ENCODE measurements around the gene ANKRD22. TPM values are rescaled to one million over a fixed set of nuclear protein-coding genes. Genes with fewer than 3 reads are reported as not detected.

Gene ANKRD22
- polyA plus RNA-seq, 1 donor (not counting 4 experiments of a cell fraction or from before 2014, with no cell fraction given): 4.4 TPM

DNA sequence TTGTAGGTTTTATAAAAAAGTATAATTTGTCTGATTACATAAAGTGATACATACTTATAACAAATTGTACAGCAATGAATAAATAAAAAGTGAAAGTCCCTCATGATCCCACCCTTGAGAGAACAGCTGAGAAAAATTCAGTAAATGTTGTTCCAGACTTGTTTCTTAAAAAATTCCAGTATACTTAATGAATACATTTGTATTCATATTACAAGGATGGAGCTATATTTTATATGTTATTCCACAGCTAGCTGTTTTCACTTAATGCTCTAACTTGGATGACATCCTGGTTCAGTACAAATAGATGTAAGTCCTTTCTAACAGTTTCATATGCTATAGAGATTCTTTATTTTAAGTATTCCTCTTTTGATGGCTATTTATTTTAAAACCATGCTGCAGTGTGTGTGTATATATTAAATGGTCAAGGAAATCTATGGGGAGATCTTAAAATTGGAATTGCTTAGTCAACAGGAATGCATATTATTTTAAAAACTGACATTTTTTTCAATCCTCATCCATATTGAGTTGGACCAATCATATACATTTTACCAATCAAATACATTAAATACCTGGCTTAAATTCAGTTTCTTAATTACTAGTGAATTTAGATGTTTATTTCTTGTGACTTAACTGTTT, 37.3 kb upstream of the ANKRD22 start:
- Histone ChIP-seq H3K27me3 (ENCODE audit: control insufficient read depth, extremely low read depth, insufficient read depth, low read length) (no peaks in the 10 kb centered on the region), H3K4me3 (ENCODE audit: control insufficient read depth in 2 of 3, extremely low read depth in 1 of 3, insufficient read depth in 2 of 3, low read depth in 1 of 3, low read length in 3 of 3) (no peak overlapping the region), H4K20me1 (ENCODE audit: control insufficient read depth, extremely low read depth, insufficient read depth, low read length) (no peaks in the 10 kb centered on the region), H3K79me2 (ENCODE audit: control insufficient read depth, insufficient read depth, low read length) (peaks cover 20% of the 10 kb centered on the region), H3K27ac (ENCODE audit: control insufficient read depth, insufficient read depth, low read length) (no peak overlapping the region), H3K4me1 (ENCODE audit: control insufficient read depth, extremely low read depth, insufficient read depth, low read length) (peaks cover 17% of the 10 kb centered on the region), H3K4me2 (ENCODE audit: control insufficient read depth, extremely low read depth, insufficient read depth, low read depth, low read length) (no peak overlapping the region), H3K36me3 (ENCODE audit: control insufficient read depth in 2 of 2, extremely low read depth in 1 of 2, insufficient read depth in 2 of 2, low read length in 2 of 2) (peaks cover 0 to 3% of the 10 kb centered on the region in 2 experiments), H3K9me1 (ENCODE audit: control insufficient read depth, extremely low read depth, insufficient read depth, low read length) (no peaks in the 10 kb centered on the region), H3K9me3 (ENCODE audit: control insufficient read depth, low read depth, low read length) (no peaks in the 10 kb centered on the region), H3K9ac (ENCODE audit: control insufficient read depth, extremely low read depth, insufficient read depth, low read length) (no peak overlapping the region), H2AFZ (ENCODE audit: control insufficient read depth, low read length) (no peak overlapping the region)
- dilution Hi-C loops (cut with MboI; ENCODE audit: extremely low pct_ligation_motif_present, low sequenced_read_pairs): no loop called here
- TF ChIP-seq, protein P1, sequence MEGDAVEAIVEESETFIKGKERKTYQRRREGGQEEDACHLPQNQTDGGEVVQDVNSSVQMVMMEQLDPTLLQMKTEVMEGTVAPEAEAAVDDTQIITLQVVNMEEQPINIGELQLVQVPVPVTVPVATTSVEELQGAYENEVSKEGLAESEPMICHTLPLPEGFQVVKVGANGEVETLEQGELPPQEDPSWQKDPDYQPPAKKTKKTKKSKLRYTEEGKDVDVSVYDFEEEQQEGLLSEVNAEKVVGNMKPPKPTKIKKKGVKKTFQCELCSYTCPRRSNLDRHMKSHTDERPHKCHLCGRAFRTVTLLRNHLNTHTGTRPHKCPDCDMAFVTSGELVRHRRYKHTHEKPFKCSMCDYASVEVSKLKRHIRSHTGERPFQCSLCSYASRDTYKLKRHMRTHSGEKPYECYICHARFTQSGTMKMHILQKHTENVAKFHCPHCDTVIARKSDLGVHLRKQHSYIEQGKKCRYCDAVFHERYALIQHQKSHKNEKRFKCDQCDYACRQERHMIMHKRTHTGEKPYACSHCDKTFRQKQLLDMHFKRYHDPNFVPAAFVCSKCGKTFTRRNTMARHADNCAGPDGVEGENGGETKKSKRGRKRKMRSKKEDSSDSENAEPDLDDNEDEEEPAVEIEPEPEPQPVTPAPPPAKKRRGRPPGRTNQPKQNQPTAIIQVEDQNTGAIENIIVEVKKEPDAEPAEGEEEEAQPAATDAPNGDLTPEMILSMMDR (optimal IDR thresholded peaks at IDR 0.05 in 1 of 3, IDR thresholded peaks at IDR 0.05 in 1 of 3, conservative IDR thresholded peaks at IDR 0.05 in 1 of 3; ENCODE audit: extremely low read depth in 1 of 3, insufficient read depth in 2 of 3, low read length in 3 of 3): no peak
- no peak for TF ChIP-seq EZH2 (IDR thresholded peaks at IDR 0.05; ENCODE audit: low read length)
- FAIRE-seq (no peak), DNase-seq (ENCODE audit: low read depth, low spot score) (no peak)

DNA sequence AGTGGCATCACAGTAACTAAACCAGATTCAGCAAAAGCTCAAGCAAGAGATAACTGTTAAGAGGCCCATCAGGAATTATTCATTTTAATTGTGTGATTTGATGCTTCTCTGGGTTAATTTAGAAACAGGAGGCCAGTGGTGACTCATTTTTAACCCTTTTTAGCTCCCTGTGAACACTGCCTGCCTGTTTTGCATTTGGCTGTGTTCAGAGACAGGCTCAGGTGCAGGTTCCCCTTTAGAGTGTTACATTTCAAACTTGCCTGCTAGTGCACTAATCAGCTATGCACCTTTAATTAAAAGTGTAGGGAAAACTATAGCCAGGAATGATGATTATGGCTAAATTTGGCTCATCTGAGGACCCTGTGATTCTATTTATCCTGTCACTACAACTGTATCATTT, 34.9 kb upstream of the ANKRD22 start:
- no peak overlapping the region for H2AFZ ChIP-seq (ENCODE audit: control insufficient read depth, low read length)
- H3K36me3 ChIP-seq (ENCODE audit: control insufficient read depth in 2 of 2, extremely low read depth in 1 of 2, insufficient read depth in 2 of 2, low read length in 2 of 2): peaks cover 0 to 3% of the 10 kb centered on the region in 2 experiments
- DNase-seq (ENCODE audit: low read depth, low spot score) (no peak), FAIRE-seq (no peak)
- H3K4me2 ChIP-seq (ENCODE audit: control insufficient read depth, extremely low read depth, insufficient read depth, low read depth, low read length): no peak overlapping the region
- no peaks in the 10 kb centered on the region for H3K9me3 ChIP-seq (ENCODE audit: control insufficient read depth, low read depth, low read length)
- no peaks in the 10 kb centered on the region for H3K9me1 ChIP-seq (ENCODE audit: control insufficient read depth, extremely low read depth, insufficient read depth, low read length)
- no peaks in the 10 kb centered on the region for H3K27me3 ChIP-seq (ENCODE audit: control insufficient read depth, extremely low read depth, insufficient read depth, low read length)
- dilution Hi-C loops (cut with MboI; ENCODE audit: extremely low pct_ligation_motif_present, low sequenced_read_pairs): no loop called here
- no peaks in the 10 kb centered on the region for H4K20me1 ChIP-seq (ENCODE audit: control insufficient read depth, extremely low read depth, insufficient read depth, low read length)
- no peak overlapping the region for H3K9ac ChIP-seq (ENCODE audit: control insufficient read depth, extremely low read depth, insufficient read depth, low read length)
- H3K4me3 ChIP-seq (ENCODE audit: control insufficient read depth in 2 of 3, extremely low read depth in 1 of 3, insufficient read depth in 2 of 3, low read depth in 1 of 3, low read length in 3 of 3): no peak overlapping the region
- H3K79me2 ChIP-seq (ENCODE audit: control insufficient read depth, insufficient read depth, low read length): peaks cover 20% of the 10 kb centered on the region
- peaks cover 30% of the 10 kb centered on the region for H3K4me1 ChIP-seq (ENCODE audit: control insufficient read depth, extremely low read depth, insufficient read depth, low read length)
- TF ChIP-seq, protein P1 (optimal IDR thresholded peaks at IDR 0.05 in 1 of 3, IDR thresholded peaks at IDR 0.05 in 1 of 3, conservative IDR thresholded peaks at IDR 0.05 in 1 of 3; ENCODE audit: extremely low read depth in 1 of 3, insufficient read depth in 2 of 3, low read length in 3 of 3): no peak
- no peak for TF ChIP-seq EZH2 (IDR thresholded peaks at IDR 0.05; ENCODE audit: low read length)
- H3K27ac ChIP-seq (ENCODE audit: control insufficient read depth, insufficient read depth, low read length): no peak overlapping the region

All from keratinocyte (primary cell).